WTC11 (cell line): ENCODE results near the gene R3HCC1L.

Source experiments
- CBFB ChIP-seq: sonication (generic); formaldehyde crosslinking; IDR thresholded peaks from 2 replicates; pipeline ENCODE4 v1.8.1; 2022; ENCODE audit warnings: mild to moderate bottlenecking, low read depth, missing genetic modification reagents
- CREB1 ChIP-seq: sonication (generic); formaldehyde crosslinking; IDR thresholded peaks from 2 replicates; pipeline ENCODE4 v1.8.0; 2023; ENCODE audit warnings: mild to moderate bottlenecking, missing genetic modification reagents
- CTCF ChIP-seq: fragments of 200-600 bp; IDR thresholded peaks from 2 replicates; pipeline ENCODE4 v1.8.0; 2022; ENCODE audit warnings: antibody characterized with exemption
- E2F1 ChIP-seq: sonication (generic); formaldehyde crosslinking; IDR thresholded peaks from 2 replicates; pipeline ENCODE4 v1.8.0; 2022; ENCODE audit warnings: mild to moderate bottlenecking, missing genetic modification reagents
- JUN ChIP-seq: sonication (generic); formaldehyde crosslinking; IDR thresholded peaks from 2 replicates; pipeline ENCODE4 v1.8.0; 2023; ENCODE audit warnings: mild to moderate bottlenecking, missing genetic modification reagents
- NFYB ChIP-seq: sonication (generic); formaldehyde crosslinking; conservative IDR thresholded peaks from 2 replicates; pipeline ENCODE4 v1.8.0; 2022; ENCODE audit warnings: low read depth, missing genetic modification reagents
- OVOL2 ChIP-seq: fragments of 250-450 bp; sonication (Bioruptor Pico); IDR thresholded peaks from 2 replicates; pipeline ENCODE4 v1.9.0; 2021; ENCODE audit warnings: mild to moderate bottlenecking, borderline replicate concordance
- TCF7 ChIP-seq: sonication (generic); formaldehyde crosslinking; IDR thresholded peaks from 2 replicates; pipeline ENCODE4 v1.8.0; 2022; ENCODE audit warnings: mild to moderate bottlenecking, low read depth, missing genetic modification reagents, moderate library complexity
- ZNF263 ChIP-seq: sonication (generic); formaldehyde crosslinking; IDR thresholded peaks from 2 replicates; pipeline ENCODE4 v1.8.1; 2022; ENCODE audit warnings: low read depth, mild to moderate bottlenecking, moderate library complexity, missing genetic modification reagents

- TF ChIP-seq CTCF (no peak), CREB1 (CRISPR knock-in tag) (no peak), OVOL2 (CRISPR knock-in tag) (no peak), JUN (CRISPR knock-in tag) (no peak), E2F1 (CRISPR knock-in tag) (no peak), ZNF263 (CRISPR knock-in tag) (no peak), CBFB (CRISPR knock-in tag) (no peak), TCF7 (CRISPR knock-in tag) (no peak), NFYB (CRISPR knock-in tag) (no peak)
Measured at GRCh38 chr10:98270073-98270740, 135.8 kb downstream of the R3HCC1L start.
